Gastroesophageal sphincter (tissue), 3 donors: ENCODE measurements around the gene C1orf35.

ENCODE experiments used
- CTCF ChIP-seq, 4 experiments: fragments of 200-600 bp in 2 of 4; fragments of 450-650 bp in 2 of 4; sonication (generic) in 1 of 4; IDR thresholded peaks; one replicate each; pipeline ENCODE4 v1.5.1; 2017 to 2019; ENCODE audit warnings: antibody characterized with exemption in 4 of 4, mild to moderate bottlenecking in 2 of 4, moderate library complexity in 2 of 4
- EP300 ChIP-seq: sonication (generic); formaldehyde crosslinking; IDR thresholded peaks from one replicate; pipeline ENCODE4 v1.6.1; 2017; ENCODE audit warnings: antibody characterized with exemption, mild to moderate bottlenecking
- POLR2A ChIP-seq, 2 donors: fragments of 450-650 bp; IDR thresholded peaks; one replicate each; pipeline ENCODE4 v1.6.1; 2017; ENCODE audit warnings: antibody characterized with exemption in 2 of 2, mild to moderate bottlenecking in 2 of 2, moderate library complexity in 1 of 2
- POLR2AphosphoS5 ChIP-seq: sonication (generic); formaldehyde crosslinking; IDR thresholded peaks from one replicate; pipeline ENCODE4 v1.6.1; 2017; ENCODE audit warnings: antibody characterized with exemption

- no peak for TF ChIP-seq POLR2A (IDR thresholded peaks at IDR 0.05)
- no peak for TF ChIP-seq CTCF (IDR thresholded peaks at IDR 0.05)
- no peak for TF ChIP-seq POLR2AphosphoS5
- TF ChIP-seq EP300 = no peak
Observed at GRCh38 chr1:228122921-228123441, 19.9 kb upstream of the C1orf35 start.
